Kidney tubule cell (primary cell): ENCODE data around the gene NAA40.

ENCODE experiments used
- DNase-seq: peaks from one replicate; pipeline ENCODE4 v3.0.0-alpha.2; 2018; ENCODE audit warnings: low spot score

The NAA40 gene

GRCh38 chr11:63986932-63987513 lies 48.2 kb downstream of the NAA40 start:
- DNase-seq, result no peak

- DNase-seq, result no peak
These were observed 52.8 kb downstream of the NAA40 start for GRCh38 chr11:63991558-63991957.

- no peak for DNase-seq
These were observed 54.3 kb downstream of the NAA40 start for GRCh38 chr11:63993100-63993499.

- DNase-seq, result no peak
These were observed 55.2 kb downstream of the NAA40 start for GRCh38 chr11:63993993-63994392.

- no peak for DNase-seq
These were observed 57.7 kb downstream of the NAA40 start for GRCh38 chr11:63996512-63996911.

- no peak for DNase-seq
These were observed 58.4 kb downstream of the NAA40 start for GRCh38 chr11:63997104-63997700.

- no peak for DNase-seq
These were observed 59.1 kb downstream of the NAA40 start for GRCh38 chr11:63997801-63998337.

- peak; percentile 35 for DNase-seq
These were observed 60.0 kb downstream of the NAA40 start for GRCh38 chr11:63998558-63999348.

GRCh38 chr11:63999349-64000025 lies 60.7 kb downstream of the NAA40 start:
- DNase-seq, result peak; percentile 69

GRCh38 chr11:64000026-64000739 lies 61.4 kb downstream of the NAA40 start:
- peak; percentile 69 for DNase-seq

- no peak for DNase-seq
These were observed 62.1 kb downstream of the NAA40 start for GRCh38 chr11:64000740-64001483.

- no peak for DNase-seq
These were observed 63.0 kb downstream of the NAA40 start for GRCh38 chr11:64001484-64002420.

GRCh38 chr11:64003807-64004589 lies 65.2 kb downstream of the NAA40 start:
- peak; percentile 60 for DNase-seq

GRCh38 chr11:64004590-64004984 lies 65.8 kb downstream of the NAA40 start:
- peak; percentile 28 for DNase-seq

GRCh38 chr11:64005691-64006090 lies 66.9 kb downstream of the NAA40 start:
- DNase-seq, result no peak

GRCh38 chr11:64006398-64006797 lies 67.6 kb downstream of the NAA40 start:
- no peak for DNase-seq
